Ishikawa (cell line): Measurements from ENCODE around the gene NEDD4L.

Experiments used
- CEBPB ChIP-seq: IDR thresholded peaks from 2 replicates; pipeline ENCODE4 v1.6.1; 2012
- EGR1 ChIP-seq: IDR thresholded peaks from 2 replicates; pipeline ENCODE4 v1.6.1; 2012
- EP300 ChIP-seq: IDR thresholded peaks from 2 replicates; pipeline ENCODE4 v1.6.1; 2012; ENCODE audit warnings: borderline replicate concordance
- MAX ChIP-seq: IDR thresholded peaks from 2 replicates; pipeline ENCODE4 v1.6.1; 2012

GRCh38 chr18:58241877-58242276 is 197.9 kb downstream of the NEDD4L start:
- TF ChIP-seq EP300 = 0 out of 2 replicates have a peak, but pooled peaks have one; percentile 15
- no peak for TF ChIP-seq EGR1
- TF ChIP-seq MAX = no peak
- TF ChIP-seq CEBPB = no peak
